ENCODE measurements around the gene CAP2.

CAP2 gene

GRCh38 chr6:17474289-17474688 is 80.9 kb downstream of the CAP2 start:
- TF ChIP-seq SUZ12 (IDR thresholded peaks at IDR 0.05; ENCODE audit: extremely low read depth, insufficient read depth, insufficient read length) (no peak), ZNF274 (IDR thresholded peaks at IDR 0.05; ENCODE audit: low read depth, low read length) (no peak), YY1 (IDR thresholded peaks at IDR 0.05; ENCODE audit: insufficient read depth, insufficient read length) (no peak)
- no peaks in the 10 kb centered on the region for H3K9me3 ChIP-seq (ENCODE audit: insufficient read depth, low read length)
- H3K36me3 ChIP-seq (ENCODE audit: insufficient read depth, insufficient read length, low read length), result peaks cover 6% of the 10 kb centered on the region
- no peak overlapping the region for H3K9ac ChIP-seq (ENCODE audit: insufficient read length, low read depth)
- no peak overlapping the region for H3K4me3 ChIP-seq (ENCODE audit: insufficient read length, low read depth)
- no peaks in the 10 kb centered on the region for H3K4me1 ChIP-seq (ENCODE audit: insufficient read depth, insufficient read length)
- no peaks in the 10 kb centered on the region for H3K27me3 ChIP-seq (ENCODE audit: insufficient read depth, insufficient read length)
- no peak for DNase-seq (ENCODE audit: low read depth, low spot score)

- no peak for DNase-seq (ENCODE audit: low read depth, low spot score)
- Histone ChIP-seq H3K9ac (ENCODE audit: insufficient read length, low read depth) (no peak overlapping the region), H3K9me3 (ENCODE audit: insufficient read depth, low read length) (no peaks in the 10 kb centered on the region), H3K36me3 (ENCODE audit: insufficient read depth, insufficient read length, low read length) (peaks cover 6% of the 10 kb centered on the region), H3K27me3 (ENCODE audit: insufficient read depth, insufficient read length) (no peaks in the 10 kb centered on the region), H3K4me3 (ENCODE audit: insufficient read length, low read depth) (no peak overlapping the region), H3K4me1 (ENCODE audit: insufficient read depth, insufficient read length) (no peaks in the 10 kb centered on the region)
- TF ChIP-seq SUZ12 (IDR thresholded peaks at IDR 0.05; ENCODE audit: extremely low read depth, insufficient read depth, insufficient read length), result no peak
- no peak for TF ChIP-seq ZNF274 (IDR thresholded peaks at IDR 0.05; ENCODE audit: low read depth, low read length)
- no peak for TF ChIP-seq YY1 (IDR thresholded peaks at IDR 0.05; ENCODE audit: insufficient read depth, insufficient read length)
Observed at GRCh38 chr6:17475606-17476244, 82.3 kb downstream of the CAP2 start.

- H3K9me3 ChIP-seq (ENCODE audit: insufficient read depth, low read length), result no peaks in the 10 kb centered on the region
- no peak for DNase-seq (ENCODE audit: low read depth, low spot score)
- TF ChIP-seq YY1 (IDR thresholded peaks at IDR 0.05; ENCODE audit: insufficient read depth, insufficient read length) (no peak), SUZ12 (IDR thresholded peaks at IDR 0.05; ENCODE audit: extremely low read depth, insufficient read depth, insufficient read length) (no peak), ZNF274 (IDR thresholded peaks at IDR 0.05; ENCODE audit: low read depth, low read length) (no peak)
Observed at GRCh38 chr6:17476511-17476910, 83.1 kb downstream of the CAP2 start.

GRCh38 chr6:17477356-17477755 is 84.0 kb downstream of the CAP2 start:
- H3K9ac ChIP-seq (ENCODE audit: insufficient read length, low read depth), result no peak overlapping the region
- DNase-seq (ENCODE audit: low read depth, low spot score), result no peak
- peaks cover 6% of the 10 kb centered on the region for H3K36me3 ChIP-seq (ENCODE audit: insufficient read depth, insufficient read length, low read length)
- H3K4me1 ChIP-seq (ENCODE audit: insufficient read depth, insufficient read length), result no peaks in the 10 kb centered on the region
- H3K27me3 ChIP-seq (ENCODE audit: insufficient read depth, insufficient read length), result no peaks in the 10 kb centered on the region
- no peak overlapping the region for H3K4me3 ChIP-seq (ENCODE audit: insufficient read length, low read depth)
- TF ChIP-seq SUZ12 (IDR thresholded peaks at IDR 0.05; ENCODE audit: extremely low read depth, insufficient read depth, insufficient read length) (no peak), ZNF274 (IDR thresholded peaks at IDR 0.05; ENCODE audit: low read depth, low read length) (no peak), YY1 (IDR thresholded peaks at IDR 0.05; ENCODE audit: insufficient read depth, insufficient read length) (no peak)
- H3K9me3 ChIP-seq (ENCODE audit: insufficient read depth, low read length), result no peaks in the 10 kb centered on the region

More at GRCh38 chr6:17476511-17476910, 83.1 kb downstream of the CAP2 start:
- H3K4me3 ChIP-seq (ENCODE audit: insufficient read length, low read depth), result no peak overlapping the region
- no peaks in the 10 kb centered on the region for H3K4me1 ChIP-seq (ENCODE audit: insufficient read depth, insufficient read length)
- no peak overlapping the region for H3K9ac ChIP-seq (ENCODE audit: insufficient read length, low read depth)
- peaks cover 6% of the 10 kb centered on the region for H3K36me3 ChIP-seq (ENCODE audit: insufficient read depth, insufficient read length, low read length)
- no peaks in the 10 kb centered on the region for H3K27me3 ChIP-seq (ENCODE audit: insufficient read depth, insufficient read length)

GRCh38 chr6:17478223-17478907 is 85.0 kb downstream of the CAP2 start:
- no peak overlapping the region for H3K4me3 ChIP-seq (ENCODE audit: insufficient read length, low read depth)
- DNase-seq (ENCODE audit: low read depth, low spot score), result no peak
- no peak overlapping the region for H3K9ac ChIP-seq (ENCODE audit: insufficient read length, low read depth)
- H3K9me3 ChIP-seq (ENCODE audit: insufficient read depth, low read length), result no peaks in the 10 kb centered on the region
- no peaks in the 10 kb centered on the region for H3K4me1 ChIP-seq (ENCODE audit: insufficient read depth, insufficient read length)
- no peaks in the 10 kb centered on the region for H3K27me3 ChIP-seq (ENCODE audit: insufficient read depth, insufficient read length)
- H3K36me3 ChIP-seq (ENCODE audit: insufficient read depth, insufficient read length, low read length), result peaks cover 16% of the 10 kb centered on the region
- no peak for TF ChIP-seq SUZ12 (IDR thresholded peaks at IDR 0.05; ENCODE audit: extremely low read depth, insufficient read depth, insufficient read length)
- no peak for TF ChIP-seq YY1 (IDR thresholded peaks at IDR 0.05; ENCODE audit: insufficient read depth, insufficient read length)
- no peak for TF ChIP-seq ZNF274 (IDR thresholded peaks at IDR 0.05; ENCODE audit: low read depth, low read length)

- H3K9me3 ChIP-seq (ENCODE audit: insufficient read depth, low read length), result no peaks in the 10 kb centered on the region
Observed at GRCh38 chr6:17478946-17479345, 85.6 kb downstream of the CAP2 start.

GRCh38 chr6:17480476-17480875 is 87.1 kb downstream of the CAP2 start:
- Histone ChIP-seq H3K4me3 (ENCODE audit: insufficient read length, low read depth) (no peak overlapping the region), H3K36me3 (ENCODE audit: insufficient read depth, insufficient read length, low read length) (peaks cover 30% of the 10 kb centered on the region), H3K9ac (ENCODE audit: insufficient read length, low read depth) (no peak overlapping the region), H3K4me1 (ENCODE audit: insufficient read depth, insufficient read length) (no peaks in the 10 kb centered on the region), H3K9me3 (ENCODE audit: insufficient read depth, low read length) (no peaks in the 10 kb centered on the region), H3K27me3 (ENCODE audit: insufficient read depth, insufficient read length) (no peaks in the 10 kb centered on the region)
- DNase-seq (ENCODE audit: low read depth, low spot score), result no peak
- TF ChIP-seq ZNF274 (IDR thresholded peaks at IDR 0.05; ENCODE audit: low read depth, low read length) (no peak), YY1 (IDR thresholded peaks at IDR 0.05; ENCODE audit: insufficient read depth, insufficient read length) (no peak), SUZ12 (IDR thresholded peaks at IDR 0.05; ENCODE audit: extremely low read depth, insufficient read depth, insufficient read length) (no peak)

More at GRCh38 chr6:17478946-17479345, 85.6 kb downstream of the CAP2 start:
- H3K27me3 ChIP-seq (ENCODE audit: insufficient read depth, insufficient read length), result no peaks in the 10 kb centered on the region
- no peak for DNase-seq (ENCODE audit: low read depth, low spot score)
- peaks cover 22% of the 10 kb centered on the region for H3K36me3 ChIP-seq (ENCODE audit: insufficient read depth, insufficient read length, low read length)
- H3K9ac ChIP-seq (ENCODE audit: insufficient read length, low read depth), result no peak overlapping the region
- TF ChIP-seq YY1 (IDR thresholded peaks at IDR 0.05; ENCODE audit: insufficient read depth, insufficient read length), result no peak
- H3K4me3 ChIP-seq (ENCODE audit: insufficient read length, low read depth), result no peak overlapping the region
- H3K4me1 ChIP-seq (ENCODE audit: insufficient read depth, insufficient read length), result no peaks in the 10 kb centered on the region
